ENCODE measurements around the gene ACP7.
A peak's percentile ranks its signal among the peaks of the same experiment; 100 is the strongest.
"Not testable (repeated sequence)": the region's sequence is repeated elsewhere in the genome, so short reads cannot be mapped to it uniquely, and the experiment has no call there.

ACP7 gene, protein sequence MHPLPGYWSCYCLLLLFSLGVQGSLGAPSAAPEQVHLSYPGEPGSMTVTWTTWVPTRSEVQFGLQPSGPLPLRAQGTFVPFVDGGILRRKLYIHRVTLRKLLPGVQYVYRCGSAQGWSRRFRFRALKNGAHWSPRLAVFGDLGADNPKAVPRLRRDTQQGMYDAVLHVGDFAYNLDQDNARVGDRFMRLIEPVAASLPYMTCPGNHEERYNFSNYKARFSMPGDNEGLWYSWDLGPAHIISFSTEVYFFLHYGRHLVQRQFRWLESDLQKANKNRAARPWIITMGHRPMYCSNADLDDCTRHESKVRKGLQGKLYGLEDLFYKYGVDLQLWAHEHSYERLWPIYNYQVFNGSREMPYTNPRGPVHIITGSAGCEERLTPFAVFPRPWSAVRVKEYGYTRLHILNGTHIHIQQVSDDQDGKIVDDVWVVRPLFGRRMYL

GRCh38 chr19:39083983-39084731, at the start of gene ACP7:
Gene ACP7 (plus strand): TSS chr19:39084368. CDS start chr19:39085270, 902 bp downstream.
- DNase-seq (ENCODE audit: extremely low spot score, insufficient read length, low read depth) = no peak
- no peak for FAIRE-seq

DNA sequence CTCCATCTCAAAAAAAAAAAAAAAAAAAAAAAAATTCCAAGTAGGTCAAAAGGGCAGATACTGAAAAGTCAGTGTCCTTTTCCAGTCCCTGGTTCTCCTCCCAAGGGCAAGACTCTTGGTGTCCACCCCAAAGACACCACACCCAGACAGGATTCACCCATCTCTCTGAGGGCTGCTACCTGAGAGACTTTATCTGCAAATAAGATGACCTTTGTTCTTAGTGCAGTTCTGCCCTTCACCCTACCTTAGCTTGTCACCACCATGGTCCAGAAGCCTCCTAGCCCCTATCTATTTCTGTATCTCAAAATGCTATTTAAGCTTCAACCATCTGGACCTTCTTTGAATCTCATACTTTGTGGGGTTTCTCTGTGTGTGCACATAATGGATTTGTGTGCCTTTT, 47.6 kb upstream of the ACP7 start:
- FAIRE-seq = no peak

DNA sequence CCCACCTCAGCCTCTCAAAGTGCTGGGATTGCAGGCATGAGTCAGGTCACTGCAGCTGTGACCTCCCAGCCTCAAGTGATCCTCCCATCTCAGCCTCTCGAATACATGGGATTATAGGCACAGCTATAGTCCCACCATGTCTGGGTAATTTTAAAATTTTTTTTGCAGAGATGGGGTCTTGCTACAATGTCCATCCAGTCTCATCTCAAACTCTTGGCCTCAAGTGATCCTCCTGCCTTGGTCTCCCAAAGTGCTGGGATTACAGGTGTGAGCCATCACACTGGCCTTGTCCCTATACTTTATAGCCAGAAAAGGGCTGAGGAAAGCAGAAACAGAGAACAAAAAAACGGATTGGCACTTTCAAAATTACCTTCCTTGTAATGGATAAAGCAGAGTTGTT, 47.0 kb upstream of the ACP7 start:
- DNase-seq (ENCODE audit: extremely low spot score, insufficient read length, low read depth) (no peak), FAIRE-seq (no peak)

More for the DNA sequence above, 47.6 kb upstream of the ACP7 start:
- no peak for DNase-seq (ENCODE audit: extremely low spot score, insufficient read length, low read depth)

- FAIRE-seq (no peak), DNase-seq (ENCODE audit: extremely low spot score, insufficient read length, low read depth) (no peak)
Measured at GRCh38 chr19:39038098-39038497, 46.1 kb upstream of the ACP7 start.

- FAIRE-seq (no peak), DNase-seq (ENCODE audit: extremely low spot score, insufficient read length, low read depth) (no peak)
Measured at GRCh38 chr19:39045506-39045905, 38.7 kb upstream of the ACP7 start.

GRCh38 chr19:39046037-39046821, 37.9 kb upstream of the ACP7 start:
- no peak for FAIRE-seq
- no peak for DNase-seq (ENCODE audit: extremely low spot score, insufficient read length, low read depth)

GRCh38 chr19:39047073-39047472, 37.1 kb upstream of the ACP7 start:
- no peak for FAIRE-seq
- DNase-seq (ENCODE audit: extremely low spot score, insufficient read length, low read depth) = no peak

DNA sequence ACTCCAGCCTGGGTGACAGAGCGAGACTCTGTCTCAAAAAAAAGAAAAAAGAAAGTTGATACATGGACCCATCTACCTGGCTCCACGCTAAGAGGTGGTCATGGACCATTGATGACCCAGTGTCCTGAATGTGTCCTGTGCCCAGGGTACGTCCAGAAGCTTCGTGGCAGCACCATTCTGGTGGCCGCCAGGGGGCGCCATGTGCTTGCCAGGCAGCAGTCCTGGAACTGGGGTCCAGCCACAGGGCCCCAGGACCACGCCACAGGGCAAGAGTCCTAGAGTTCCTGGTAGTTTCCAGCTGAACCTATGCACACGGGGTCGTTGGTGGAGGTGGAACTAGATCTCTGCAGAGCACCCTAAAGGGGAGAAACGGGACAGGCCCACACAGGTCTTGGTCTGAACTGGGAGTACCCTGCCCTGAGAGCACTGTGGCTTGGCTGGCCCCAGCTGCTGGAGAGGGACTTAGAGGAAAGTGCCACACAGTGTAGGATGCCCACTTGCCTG, 31.9 kb upstream of the ACP7 start:
- FAIRE-seq (peak; percentile 38), DNase-seq (ENCODE audit: extremely low spot score, insufficient read length, low read depth) (no peak)

GRCh38 chr19:39052846-39053245, 31.3 kb upstream of the ACP7 start:
- DNase-seq (ENCODE audit: extremely low spot score, insufficient read length, low read depth) = no peak
- FAIRE-seq = no peak

DNA sequence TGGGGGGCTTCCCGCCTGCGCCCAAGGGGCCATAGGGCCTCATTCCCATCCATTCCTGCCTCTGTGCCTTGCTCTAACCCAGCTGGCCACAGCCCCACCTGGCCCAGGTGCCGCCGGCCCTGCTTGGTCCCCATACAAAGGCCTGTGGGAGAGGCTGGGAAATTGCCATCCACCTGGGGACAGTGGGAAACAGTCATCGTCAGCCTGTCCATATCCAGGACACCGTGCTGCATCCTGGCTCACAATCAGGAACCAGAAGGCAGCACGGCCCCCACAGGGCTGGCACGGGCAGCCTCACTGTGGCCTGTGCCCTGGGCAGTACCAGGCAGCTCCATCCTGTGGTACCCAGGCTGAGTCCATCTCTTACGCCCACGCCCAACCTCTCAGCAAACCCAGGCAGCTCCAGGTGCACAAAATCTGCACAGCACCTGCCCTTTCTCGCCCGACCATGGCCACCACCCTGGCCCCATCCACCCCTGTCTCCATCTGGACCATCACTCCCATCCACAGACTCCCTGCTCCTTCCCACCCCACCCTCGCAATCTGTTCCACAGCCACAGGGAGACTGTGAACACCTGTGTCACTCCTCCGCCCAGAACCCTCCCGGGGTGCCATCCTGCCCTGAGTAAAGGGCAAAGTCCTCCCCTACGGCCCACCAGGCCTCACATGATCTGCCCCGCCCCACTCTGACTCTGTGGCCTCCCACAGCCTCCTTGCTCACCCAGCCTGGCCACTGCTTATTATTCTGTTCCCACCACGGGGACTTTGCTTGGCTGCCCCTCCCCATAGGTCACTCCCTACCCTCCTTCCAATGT, 30.7 kb upstream of the ACP7 start:
- DNase-seq (ENCODE audit: extremely low spot score, insufficient read length, low read depth) = no peak
- no peak for FAIRE-seq

- FAIRE-seq (no peak), DNase-seq (ENCODE audit: extremely low spot score, insufficient read length, low read depth) (no peak)
Measured at GRCh38 chr19:39054091-39054470, 30.1 kb upstream of the ACP7 start.

DNA sequence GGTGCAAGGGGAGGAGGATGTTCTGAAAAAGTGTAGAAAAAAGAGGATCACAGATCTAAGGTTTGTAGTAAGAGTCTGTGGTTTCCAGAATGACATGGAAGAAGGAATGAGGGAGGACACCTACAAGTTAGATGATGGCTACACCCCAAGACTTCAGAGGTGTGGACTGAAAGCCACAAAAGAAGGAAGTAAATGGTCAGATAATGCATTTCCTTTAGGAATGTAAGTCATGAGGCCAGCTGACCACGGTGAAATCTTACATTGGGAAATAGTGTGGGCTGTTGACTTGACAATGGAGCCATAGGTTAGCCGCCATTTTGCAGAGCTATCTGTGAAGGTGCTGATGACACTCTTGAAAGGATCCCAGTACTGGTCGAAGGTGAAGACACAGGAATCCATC, 26.6 kb upstream of the ACP7 start:
- FAIRE-seq (no peak), DNase-seq (ENCODE audit: extremely low spot score, insufficient read length, low read depth) (no peak)

DNA sequence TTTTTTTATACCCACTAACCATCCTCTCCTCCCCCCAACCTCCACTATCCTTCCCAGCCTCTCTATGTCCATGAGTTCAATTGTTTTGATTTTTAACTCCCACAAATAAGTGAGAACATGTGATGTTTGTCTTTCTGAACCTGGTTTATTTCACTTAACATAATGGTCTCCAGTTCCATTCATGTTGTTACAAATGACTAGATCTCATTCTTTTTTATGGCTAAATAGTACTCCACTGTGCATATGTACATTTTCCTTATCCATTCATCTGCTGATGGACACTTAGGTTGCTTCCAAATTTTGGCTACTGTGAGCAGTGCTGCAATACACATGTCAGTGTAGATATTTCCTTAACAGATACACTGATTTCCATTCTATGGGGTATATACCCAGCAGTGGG, 24.9 kb upstream of the ACP7 start:
- DNase-seq (ENCODE audit: extremely low spot score, insufficient read length, low read depth) (no peak), FAIRE-seq (no peak)

DNA sequence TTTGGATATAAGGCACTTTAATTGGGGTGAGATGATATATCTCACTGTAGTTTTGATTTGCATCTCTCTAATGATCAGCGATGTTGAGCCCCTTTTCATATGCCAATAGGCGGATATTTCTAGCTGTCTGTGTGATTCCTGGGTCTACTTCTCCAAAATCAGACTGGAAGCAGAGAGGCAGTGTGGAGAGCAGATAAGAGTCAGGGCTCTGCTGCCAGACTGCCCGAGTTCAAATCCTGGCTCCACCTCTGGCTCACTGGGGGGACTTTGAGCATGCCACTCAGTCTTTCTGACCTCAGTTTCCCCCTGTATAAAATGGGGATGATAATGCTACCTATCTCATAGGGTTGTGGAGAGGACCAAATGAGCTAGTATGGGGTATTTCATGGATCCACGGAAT, 24.0 kb upstream of the ACP7 start:
- FAIRE-seq = no peak
- DNase-seq (ENCODE audit: extremely low spot score, insufficient read length, low read depth) = no peak

DNA sequence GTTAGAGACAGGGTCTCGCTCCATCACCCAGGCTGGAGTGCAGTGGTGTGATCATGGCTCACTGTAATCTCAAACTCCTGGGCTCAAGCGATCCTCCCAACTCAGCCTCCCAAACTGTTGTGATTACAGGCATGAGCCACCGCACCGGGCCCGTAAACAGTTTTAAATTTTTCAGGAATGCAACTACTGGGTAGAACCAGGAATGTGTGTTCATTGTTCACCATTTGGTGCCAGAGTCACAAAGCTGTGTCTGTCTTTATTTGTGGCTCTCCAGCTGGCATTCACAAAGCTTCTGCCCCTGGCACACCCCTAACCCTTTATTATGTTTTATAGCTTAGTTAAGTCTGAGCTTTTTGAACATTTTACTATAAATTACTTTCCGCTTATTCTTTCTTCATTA, 19.8 kb upstream of the ACP7 start:
- no peak for FAIRE-seq

GRCh38 chr19:39065928-39066327, 18.2 kb upstream of the ACP7 start:
- DNase-seq (ENCODE audit: extremely low spot score, insufficient read length, low read depth) (no peak), FAIRE-seq (no peak)

More for the DNA sequence above, 19.8 kb upstream of the ACP7 start:
- no peak for DNase-seq (ENCODE audit: extremely low spot score, insufficient read length, low read depth)

- FAIRE-seq (no peak), DNase-seq (ENCODE audit: extremely low spot score, insufficient read length, low read depth) (no peak)
Measured at GRCh38 chr19:39067104-39067503, 17.1 kb upstream of the ACP7 start.

DNA sequence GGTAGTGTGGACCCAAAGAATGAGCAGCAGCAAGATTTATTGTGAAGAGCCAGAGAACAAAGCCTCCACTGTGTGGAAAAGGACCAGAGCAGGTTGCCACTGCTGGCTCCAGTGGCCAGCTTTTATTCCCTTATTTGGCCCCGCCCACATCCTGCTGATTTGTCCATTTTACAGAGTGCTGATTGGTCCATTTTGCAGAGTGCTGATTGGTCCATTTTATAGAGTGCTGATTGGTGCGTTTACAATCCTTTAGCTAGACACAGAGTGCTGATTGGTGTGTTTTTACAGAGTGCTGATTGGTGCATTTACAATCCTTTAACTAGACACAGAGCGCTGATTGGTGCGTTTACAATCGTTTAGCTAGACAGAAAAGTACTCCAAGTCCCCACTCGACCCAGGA, 15.9 kb upstream of the ACP7 start:
- not testable (repeated sequence) for DNase-seq (ENCODE audit: extremely low spot score, insufficient read length, low read depth); FAIRE-seq

GRCh38 chr19:39070888-39071287, 13.3 kb upstream of the ACP7 start:
- FAIRE-seq (no peak), DNase-seq (ENCODE audit: extremely low spot score, insufficient read length, low read depth) (no peak)
